HT1080 (cell line): ENCODE measurements around the gene SVEP1. TPM values are rescaled to one million over a fixed set of nuclear protein-coding genes. Genes with fewer than 3 reads are reported as not detected.

Experiments used
- DNase-seq: peaks from one replicate; pipeline ENCODE4 v3.0.0-alpha.2; 2015; ENCODE audit warnings: low read depth
- small RNA-seq: library from RNA; depleted of rRNA; stranded (forward); fragments of <200 nt; gene quantifications from one replicate; pipeline ENCODE3, GENCODE V24; 2014
- total RNA-seq: library from RNA; depleted of rRNA; stranded (reverse); fragments of >200 nt; shearing (Covaris generic); gene quantifications from 2 replicates; pipeline ENCODE4 v1.2.3, GENCODE V29; 2014; rRNA removed

Gene SVEP1
- total RNA-seq, 1 experiment from 2014 or later, result under 0.01 TPM

GRCh38 chr9:110323818-110324217, 255.7 kb downstream of the SVEP1 start:
- DNase-seq, result no peak

GRCh38 chr9:110320651-110321445, 258.7 kb downstream of the SVEP1 start:
- DNase-seq, result no peak

- peak; percentile 13 for DNase-seq
Observed at GRCh38 chr9:110319781-110320492, 259.6 kb downstream of the SVEP1 start.

GRCh38 chr9:110317911-110318310, 261.6 kb downstream of the SVEP1 start:
- no peak for DNase-seq

GRCh38 chr9:110316261-110317075, 263.1 kb downstream of the SVEP1 start:
- no peak for DNase-seq

Small RNA genes within 50 kb of the gene (small RNA-seq; reads per million reads assigned to genes)
- not detected for gene RNU6-1039P

Other genes starting within 250 kb of the SVEP1 start
- not detected in 2 replicates for gene TXNDC8, start 241.9 kb downstream of the SVEP1 start, total RNA-seq
- not detected in 2 replicates for gene MUSK, start 89.0 kb upstream of the SVEP1 start, total RNA-seq